ENCODE measurements around the gene RWDD2A.

GRCh38 chr6:83226517-83226916, 33.4 kb downstream of the RWDD2A start:
- TF ChIP-seq CTCF (conservative IDR thresholded peaks at IDR 0.05; ENCODE audit: low read length): no peak
- TF ChIP-seq EZH2phosphoT487 (IDR thresholded peaks at IDR 0.05; ENCODE audit: borderline replicate concordance, low read depth, low read length): no peak

All from OCI-LY7 (cell line).